K562 (cell line): Measurements from ENCODE around the gene CSTB. TPM values are rescaled to one million over a fixed set of nuclear protein-coding genes. Genes with fewer than 3 reads are reported as not detected.
A peak's percentile ranks its signal among the peaks of the same experiment; 100 is the strongest.

Experiments used
- CEBPG ChIP-seq, 3 experiments: fragments of 200-800 bp in 1 of 3; sonication (Bioruptor generic) in 1 of 3; sonication (generic) in 1 of 3; formaldehyde crosslinking in 1 of 3; IDR thresholded peaks in 2 of 3; conservative IDR thresholded peaks in 1 of 3; 2 replicates each; pipeline versions ENCODE4 v1.6.1 to v1.8.0; 2016 to 2022; ENCODE audit warnings: missing compliant biosample characterization in 2 of 3, missing genetic modification characterization in 2 of 3, mild to moderate bottlenecking in 1 of 3, missing genetic modification reagents in 1 of 3
- COPS2 ChIP-seq: fragments of 450-650 bp; conservative IDR thresholded peaks from 2 replicates; pipeline ENCODE4 v1.6.1; 2016; ENCODE audit warnings: mild to moderate bottlenecking, moderate library complexity
- DIDO1 ChIP-seq: fragments of 450-650 bp; IDR thresholded peaks from 2 replicates; pipeline ENCODE4 v1.6.1; 2016; ENCODE audit warnings: low read depth, missing biosample characterization, missing genetic modification characterization
- E2F1 ChIP-seq: sonication (generic); formaldehyde crosslinking; IDR thresholded peaks from 2 replicates; pipeline ENCODE4 v1.8.1; 2023; ENCODE audit warnings: mild to moderate bottlenecking, missing genetic modification reagents, moderate library complexity
- ELF4 ChIP-seq: fragments of 450-650 bp; formaldehyde crosslinking; IDR thresholded peaks from 2 replicates; pipeline ENCODE4 v1.4.0; 2022; ENCODE audit warnings: missing genetic modification characterization
- ESRRA ChIP-seq: fragments of 450-650 bp; IDR thresholded peaks from 2 replicates; pipeline ENCODE4 v1.6.1; 2014; ENCODE audit warnings: low read depth, mild to moderate bottlenecking, moderate library complexity, borderline replicate concordance
- ETV1 ChIP-seq: fragments of 450-650 bp; conservative IDR thresholded peaks from 2 replicates; pipeline ENCODE4 v1.6.1; 2016; ENCODE audit warnings: missing genetic modification characterization, control low read depth, low read depth, missing compliant biosample characterization
- EWSR1 ChIP-seq: fragments of 450-650 bp; IDR thresholded peaks from 2 replicates; pipeline ENCODE4 v1.6.1; 2018; ENCODE audit warnings: borderline replicate concordance, mild to moderate bottlenecking, low read depth, moderate library complexity; ENCODE audit not compliant: partially characterized antibody
- FOS ChIP-seq: IDR thresholded peaks from 3 replicates; pipeline ENCODE4 v1.6.1; 2011; ENCODE audit not compliant: insufficient read length; ENCODE audit errors: extremely low read depth
- GTF2A2 ChIP-seq: IDR thresholded peaks from 2 replicates; pipeline ENCODE4 v1.6.1; 2016; ENCODE audit warnings: mild to moderate bottlenecking, missing genetic modification characterization, missing compliant biosample characterization
- HDAC6 ChIP-seq: IDR thresholded peaks from 2 replicates; pipeline ENCODE4 v1.6.1; 2012; ENCODE audit warnings: low read depth, mild to moderate bottlenecking, control low read depth, inconsistent platforms, low read length, moderate library complexity
- HNRNPLL ChIP-seq: fragments of 200-400 bp; formaldehyde crosslinking; IDR thresholded peaks from 2 replicates; pipeline ENCODE4 v1.6.1; 2017; ENCODE audit warnings: low read length, low read depth, mild to moderate bottlenecking; ENCODE audit not compliant: poor library complexity, severe bottlenecking
- HNRNPUL1 ChIP-seq: fragments of 200-400 bp; formaldehyde crosslinking; IDR thresholded peaks from 2 replicates; pipeline ENCODE4 v1.6.1; 2017; ENCODE audit warnings: low read length
- HOXB6 ChIP-seq: fragments of 250-450 bp; sonication (Bioruptor Pico); IDR thresholded peaks from 2 replicates; pipeline ENCODE4 v1.5.1; 2022; ENCODE audit warnings: mild to moderate bottlenecking, borderline replicate concordance
- LARP7 ChIP-seq: fragments of 450-650 bp; IDR thresholded peaks from 2 replicates; pipeline ENCODE4 v1.6.1; 2016
- MCM7 ChIP-seq, 2 experiments: fragments of 450-650 bp; IDR thresholded peaks; 2 replicates each; pipeline ENCODE4 v1.6.1; 2016 to 2018
- NRF1 ChIP-seq, 2 experiments: fragments of 450-650 bp; IDR thresholded peaks in 1 of 2; conservative IDR thresholded peaks in 1 of 2; 2 replicates each; pipeline ENCODE4 v1.6.1; 2014; ENCODE audit warnings: mild to moderate bottlenecking in 2 of 2
- POLR3G ChIP-seq: IDR thresholded peaks from 2 replicates; pipeline ENCODE4 v1.6.1; 2011; ENCODE audit not compliant: insufficient read length, insufficient replicate concordance; ENCODE audit errors: extremely low read depth
- TAF9B ChIP-seq: fragments of 450-650 bp; IDR thresholded peaks from 2 replicates; pipeline ENCODE4 v1.6.1; 2018; ENCODE audit warnings: mild to moderate bottlenecking; ENCODE audit not compliant: partially characterized antibody
- TEAD4 ChIP-seq, 2 experiments: sonication (generic) in 1 of 2; formaldehyde crosslinking in 1 of 2; IDR thresholded peaks; 2 replicates each; pipeline versions ENCODE4 v1.6.1 to v1.8.0; 2012 to 2022; ENCODE audit warnings: borderline replicate concordance in 1 of 2, inconsistent platforms in 1 of 2, low read length in 1 of 2, mild to moderate bottlenecking in 1 of 2, missing genetic modification reagents in 1 of 2
- U2AF2 ChIP-seq: fragments of 200-400 bp; formaldehyde crosslinking; optimal IDR thresholded peaks from 2 replicates; pipeline ENCODE3; 2017; ENCODE audit warnings: low read depth, mild to moderate bottlenecking, low read length
- ZC3H4 ChIP-seq: sonication (generic); formaldehyde crosslinking; IDR thresholded peaks from 2 replicates; pipeline ENCODE4 v1.9.0; 2021; ENCODE audit warnings: missing genetic modification reagents, borderline replicate concordance
- ZKSCAN8 ChIP-seq: fragments of 200-800 bp; sonication (Bioruptor generic); IDR thresholded peaks from 2 replicates; pipeline ENCODE4 v1.6.1; 2016; ENCODE audit warnings: missing genetic modification characterization, missing compliant biosample characterization
- ZNF12 ChIP-seq: sonication (generic); formaldehyde crosslinking; IDR thresholded peaks from 2 replicates; pipeline ENCODE4 v1.4.0; 2020; ENCODE audit warnings: mild to moderate bottlenecking, missing genetic modification reagents
- ZNF217 ChIP-seq: sonication (generic); formaldehyde crosslinking; IDR thresholded peaks from 2 replicates; pipeline ENCODE4 v1.8.0; 2022; ENCODE audit warnings: mild to moderate bottlenecking, missing genetic modification reagents
- ZNF23 ChIP-seq: fragments of 250-450 bp; sonication (Bioruptor Pico); IDR thresholded peaks from 2 replicates; pipeline ENCODE4 v1.4.0; 2020; ENCODE audit warnings: mild to moderate bottlenecking
- ZNF408 ChIP-seq: fragments of 250-450 bp; sonication (Bioruptor Pico); IDR thresholded peaks from 2 replicates; pipeline ENCODE4 v1.4.0; 2020; ENCODE audit warnings: low read depth, mild to moderate bottlenecking, moderate library complexity
- ZNF77 ChIP-seq: fragments of 250-450 bp; sonication (Bioruptor Pico); IDR thresholded peaks from 2 replicates; pipeline ENCODE4 v1.5.0; 2020
- polyA plus RNA-seq, 8 experiments: library from polyadenylated mRNA; depleted of rRNA in 4 of 8; stranded (reverse) in 5 of 8; unstranded in 3 of 8; fragments of >200 nt; fragmentation: Nextera tagmentation in 2 of 8; fragmentation: Illumina TruSeq in 1 of 8; extraction: Ambion mirVana in 2 of 8; extraction: Trizol in 1 of 8; gene quantifications; 2 replicates each; pipeline versions ENCODE4 v1.2.1 to v1.2.3, GENCODE V29; 2011 to 2014; ENCODE audit warnings: inconsistent platforms in 1 of 8, missing spikeins in 1 of 8
- total RNA-seq, 7 experiments: library from RNA; depleted of rRNA in 6 of 7; stranded (reverse); fragments of >200 nt in 6 of 7; fragmentation: Illumina TruSeq in 2 of 7; extraction: Trizol in 2 of 7; gene quantifications; 2 replicates each; pipeline versions ENCODE4 v1.2.1 to v1.2.3, GENCODE V29; 2011 to 2021; ENCODE audit warnings: low replicate concordance in 1 of 7

The CSTB gene
- total and polyA plus RNA-seq, 9 of the 15 experiments (the other 6 are each of a cell fraction or from before 2014, with no cell fraction given), result 12.4 to 65.0 (median 31.7) TPM

- peak; percentile 99 for TF ChIP-seq NRF1 (conservative IDR thresholded peaks at IDR 0.05 in 1 of 2, IDR thresholded peaks at IDR 0.05 in 1 of 2)
- TF ChIP-seq ETV1, result no peak
- no peak for TF ChIP-seq GTF2A2 (tag)
- no peak for TF ChIP-seq HOXB6 (CRISPR knock-in tag)
- no peak for TF ChIP-seq ZNF77
- TF ChIP-seq POLR3G, result no peak
- TF ChIP-seq ZNF217 (CRISPR knock-in tag), result no peak
- no peak for TF ChIP-seq ELF4 (CRISPR knock-in tag)
- TF ChIP-seq ZC3H4, result no peak
- no peak for TF ChIP-seq HDAC6
- no peak for TF ChIP-seq ZNF408 (CRISPR knock-in tag)
- TF ChIP-seq ESRRA, result peak; percentile 88; the same call in 1 of the 2 replicates
- TF ChIP-seq TEAD4 (IDR thresholded peaks at IDR 0.05; ENCODE audit: low read length), result no peak
- 0 out of 2 replicates have a peak, but pooled peaks have one; percentile 71 for TF ChIP-seq TEAD4 (CRISPR knock-in tag; IDR thresholded peaks at IDR 0.05; ENCODE audit: borderline replicate concordance)
- TF ChIP-seq ZKSCAN8, result no peak
- no peak for TF ChIP-seq HNRNPUL1
- TF ChIP-seq CEBPG (CRISPR knock-in tag; IDR thresholded peaks at IDR 0.05), result peak; percentile 30; the same call in 1 of the 2 replicates
- TF ChIP-seq CEBPG (tag; conservative IDR thresholded peaks at IDR 0.05 in 1 of 2, IDR thresholded peaks at IDR 0.05 in 1 of 2), result no peak
- no peak for TF ChIP-seq U2AF2
- no peak for TF ChIP-seq ZNF12 (CRISPR knock-in tag)
- peak; percentile 68 for TF ChIP-seq HNRNPLL
- TF ChIP-seq LARP7, result no peak
- peak; percentile 84 for TF ChIP-seq E2F1 (CRISPR knock-in tag)
- peak; percentile 72 for TF ChIP-seq DIDO1 (tag)
- TF ChIP-seq EWSR1, result no peak
- no peak for TF ChIP-seq FOS
- TF ChIP-seq ZNF23, result no peak
- TF ChIP-seq TAF9B, result no peak
- no peak for TF ChIP-seq MCM7 (IDR thresholded peaks at IDR 0.05)
- no peak for TF ChIP-seq COPS2
Observed at GRCh38 chr21:43789276-43790009, 13.3 kb upstream of the CSTB start, which contains the start of gene RRP1 (continued).
